Sigmoid colon (tissue), 4 donors: ENCODE measurements around the gene USP12.

Source experiments
- CTCF ChIP-seq, 4 experiments: fragments of 450-650 bp in 3 of 4; fragments of 200-600 bp in 1 of 4; IDR thresholded peaks; one replicate each; pipeline ENCODE4 v1.5.1; 2016 to 2019; ENCODE audit warnings: antibody characterized with exemption in 4 of 4, mild to moderate bottlenecking in 3 of 4, moderate library complexity in 2 of 4
- POLR2A ChIP-seq, 2 donors: fragments of 450-650 bp; IDR thresholded peaks; one replicate each; pipeline ENCODE4 v1.6.1; 2016; ENCODE audit warnings: antibody characterized with exemption in 2 of 2, mild to moderate bottlenecking in 2 of 2, moderate library complexity in 2 of 2
- POLR2AphosphoS5 ChIP-seq, 4 donors: sonication (generic); formaldehyde crosslinking; IDR thresholded peaks; one replicate each; pipeline ENCODE4 v1.6.1; 2017; ENCODE audit warnings: antibody characterized with exemption in 4 of 4

DNA sequence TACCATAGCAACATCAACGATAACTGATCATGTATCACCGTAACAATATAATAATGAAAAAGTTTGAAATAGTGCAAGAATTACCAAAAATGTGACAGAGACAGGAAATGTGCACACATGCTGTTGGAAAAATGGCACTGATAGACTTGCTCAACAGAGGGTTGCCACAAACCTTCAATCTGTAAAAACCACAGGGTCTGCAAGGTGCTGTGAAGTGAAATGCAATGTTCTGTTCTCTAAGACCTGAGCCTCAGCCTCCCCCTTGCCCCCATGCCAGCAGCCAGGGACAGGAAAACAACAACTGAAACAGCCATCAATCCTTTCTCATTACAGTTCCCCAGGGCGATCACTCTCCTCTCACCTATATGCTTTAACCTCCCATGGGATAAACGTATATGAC is 88.4 kb downstream of the USP12 start:
- TF ChIP-seq POLR2A (IDR thresholded peaks at IDR 0.05) (no peak), CTCF (IDR thresholded peaks at IDR 0.05) (no peak), POLR2AphosphoS5 (IDR thresholded peaks at IDR 0.05) (no peak)
